Progenitor cell of endocrine pancreas (in vitro differentiated cells): ENCODE measurements around the gene MINAR1. TPM values are rescaled to one million over a fixed set of nuclear protein-coding genes. Genes with fewer than 3 reads are reported as not detected.

Experiments
- DNase-seq: peaks from one replicate; pipeline ENCODE4 v3.0.0; 2021; ENCODE audit warnings: low spot score; ENCODE audit not compliant: unreplicated experiment
- H3K27ac Mint-ChIP-seq: 2 replicates; pipeline ENCODE4 v1.8.0; 2021; ENCODE audit warnings: mild to moderate bottlenecking, moderate library complexity, mixed read lengths
- H3K27me3 Mint-ChIP-seq: 2 replicates; pipeline ENCODE4 v1.8.0; 2021; ENCODE audit warnings: mixed read lengths
- H3K36me3 Mint-ChIP-seq: 2 replicates; pipeline ENCODE4 v1.8.0; 2022; ENCODE audit warnings: mixed read lengths; ENCODE audit not compliant: insufficient read depth
- H3K4me1 Mint-ChIP-seq: 2 replicates; pipeline ENCODE4 v1.8.0; 2021; ENCODE audit warnings: low read depth, mixed read lengths
- H3K4me3 Mint-ChIP-seq: 2 replicates; pipeline ENCODE4 v1.8.0; 2021; ENCODE audit warnings: low read depth, mild to moderate bottlenecking, moderate library complexity, mixed read lengths
- H3K9me3 Mint-ChIP-seq: 2 replicates; pipeline ENCODE4 v1.8.0; 2021; ENCODE audit warnings: low read depth, mixed read lengths
- total RNA-seq: library from RNA; stranded (reverse); gene quantifications from 2 replicates; pipeline ENCODE4 v1.2.1, GENCODE V29; 2021
- TF ChIP-seq, protein P1 (sequence below): fragments of 200-600 bp; sonication (generic); IDR thresholded peaks from one replicate; pipeline ENCODE4 v1.5.0; 2021; ENCODE audit warnings: antibody characterized with exemption, mild to moderate bottlenecking; ENCODE audit not compliant: unreplicated experiment

MINAR1 gene
- total RNA-seq, 1 donor from 2014 or later, result 1.8 TPM

DNA sequence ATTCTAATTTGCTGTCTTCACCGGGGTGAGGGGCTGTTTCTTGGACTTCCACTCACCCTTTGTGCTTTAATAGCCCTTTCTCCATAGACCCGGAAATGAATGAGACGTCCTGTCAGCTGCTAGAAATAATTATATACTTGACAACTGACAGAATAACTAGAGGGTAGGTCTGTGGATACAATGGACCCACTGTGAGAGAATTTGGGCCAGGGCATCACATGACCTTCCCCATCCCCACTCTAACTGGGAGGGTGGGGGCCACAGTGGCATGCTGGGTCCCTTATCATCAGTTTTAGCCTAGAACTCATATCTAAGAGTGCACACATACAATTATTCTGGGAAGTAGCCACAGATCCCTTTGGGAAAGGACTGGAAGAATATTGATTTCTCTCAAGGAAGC, 25.9 kb upstream of the MINAR1 start:
- no peaks in the 10 kb centered on the region for H3K9me3 Mint-ChIP-seq
- no peak overlapping the region for H3K4me3 Mint-ChIP-seq
- DNase-seq, result no peak
- peaks cover 11% of the 10 kb centered on the region for H3K27me3 Mint-ChIP-seq
- H3K4me1 Mint-ChIP-seq, result peaks cover 10% of the 10 kb centered on the region
- TF ChIP-seq, protein P1, sequence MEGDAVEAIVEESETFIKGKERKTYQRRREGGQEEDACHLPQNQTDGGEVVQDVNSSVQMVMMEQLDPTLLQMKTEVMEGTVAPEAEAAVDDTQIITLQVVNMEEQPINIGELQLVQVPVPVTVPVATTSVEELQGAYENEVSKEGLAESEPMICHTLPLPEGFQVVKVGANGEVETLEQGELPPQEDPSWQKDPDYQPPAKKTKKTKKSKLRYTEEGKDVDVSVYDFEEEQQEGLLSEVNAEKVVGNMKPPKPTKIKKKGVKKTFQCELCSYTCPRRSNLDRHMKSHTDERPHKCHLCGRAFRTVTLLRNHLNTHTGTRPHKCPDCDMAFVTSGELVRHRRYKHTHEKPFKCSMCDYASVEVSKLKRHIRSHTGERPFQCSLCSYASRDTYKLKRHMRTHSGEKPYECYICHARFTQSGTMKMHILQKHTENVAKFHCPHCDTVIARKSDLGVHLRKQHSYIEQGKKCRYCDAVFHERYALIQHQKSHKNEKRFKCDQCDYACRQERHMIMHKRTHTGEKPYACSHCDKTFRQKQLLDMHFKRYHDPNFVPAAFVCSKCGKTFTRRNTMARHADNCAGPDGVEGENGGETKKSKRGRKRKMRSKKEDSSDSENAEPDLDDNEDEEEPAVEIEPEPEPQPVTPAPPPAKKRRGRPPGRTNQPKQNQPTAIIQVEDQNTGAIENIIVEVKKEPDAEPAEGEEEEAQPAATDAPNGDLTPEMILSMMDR, result no peak
- H3K36me3 Mint-ChIP-seq, result no peaks in the 10 kb centered on the region
- no peak overlapping the region for H3K27ac Mint-ChIP-seq

GRCh38 chr15:79408041-79408440, 24.1 kb upstream of the MINAR1 start:
- H3K27ac Mint-ChIP-seq, result no peak overlapping the region

GRCh38 chr15:79410237-79410636, 21.9 kb upstream of the MINAR1 start:
- Mint-ChIP-seq H3K4me1 (peaks cover 11% of the 10 kb centered on the region), H3K36me3 (no peaks in the 10 kb centered on the region), H3K4me3 (no peak overlapping the region), H3K9me3 (no peaks in the 10 kb centered on the region), H3K27me3 (peaks cover 4% of the 10 kb centered on the region), H3K27ac (no peak overlapping the region)
- TF ChIP-seq, protein P1, result no peak
- DNase-seq, result no peak

More at GRCh38 chr15:79408041-79408440, 24.1 kb upstream of the MINAR1 start:
- no peak overlapping the region for H3K4me3 Mint-ChIP-seq
- DNase-seq, result no peak
- TF ChIP-seq, protein P1, result no peak
- no peaks in the 10 kb centered on the region for H3K9me3 Mint-ChIP-seq
- H3K4me1 Mint-ChIP-seq, result peaks cover 11% of the 10 kb centered on the region
- H3K36me3 Mint-ChIP-seq, result no peaks in the 10 kb centered on the region
- peaks cover 4% of the 10 kb centered on the region for H3K27me3 Mint-ChIP-seq

DNA sequence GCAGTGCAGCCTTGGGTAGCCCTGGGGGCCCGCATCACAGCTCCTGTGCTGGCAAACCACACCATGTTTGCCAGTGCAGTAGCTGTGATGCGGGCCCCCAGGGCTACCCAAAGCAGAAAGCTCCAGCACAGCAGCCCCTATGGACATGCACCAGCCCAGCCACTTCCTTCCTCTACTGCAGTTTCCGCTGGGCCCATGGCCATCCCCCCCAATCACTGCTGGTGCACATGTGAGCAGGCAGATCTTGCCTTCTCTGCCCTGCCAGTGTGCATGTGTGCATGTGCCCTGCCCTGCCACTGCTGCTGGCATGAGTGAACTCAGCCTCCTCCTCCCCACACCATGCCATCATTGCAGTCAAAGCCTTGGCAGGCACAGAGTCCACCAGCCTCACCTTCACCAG, 20.1 kb upstream of the MINAR1 start:
- TF ChIP-seq, protein P1, result no peak

DNA sequence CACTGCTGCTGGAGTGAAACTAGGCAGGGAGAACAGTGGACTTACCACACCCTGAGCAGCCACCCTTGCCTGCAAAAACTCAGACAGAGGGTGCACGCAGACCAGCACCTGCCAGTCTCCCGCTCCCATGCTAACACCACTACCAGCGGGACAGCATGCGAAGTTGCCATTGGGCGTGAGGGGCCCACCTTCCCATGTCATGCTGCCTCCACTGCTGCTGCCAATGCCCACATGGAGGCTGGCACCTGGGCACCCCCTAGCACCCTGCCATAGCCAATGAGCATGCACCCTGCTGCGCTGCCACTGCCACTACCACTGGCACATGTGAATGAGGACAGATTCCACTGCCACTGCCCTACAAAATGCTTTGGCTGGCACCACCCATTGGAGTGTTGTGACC, 19.7 kb upstream of the MINAR1 start:
- no peaks in the 10 kb centered on the region for H3K9me3 Mint-ChIP-seq
- H3K27me3 Mint-ChIP-seq, result peaks cover 4% of the 10 kb centered on the region
- no peak overlapping the region for H3K4me3 Mint-ChIP-seq
- no peak for DNase-seq
- H3K4me1 Mint-ChIP-seq, result peaks cover 7% of the 10 kb centered on the region
- TF ChIP-seq, protein P1, result no peak
- no peak overlapping the region for H3K27ac Mint-ChIP-seq
- no peaks in the 10 kb centered on the region for H3K36me3 Mint-ChIP-seq

More for the DNA sequence above, 20.1 kb upstream of the MINAR1 start:
- Mint-ChIP-seq H3K4me1 (peaks cover 7% of the 10 kb centered on the region), H3K4me3 (no peak overlapping the region), H3K36me3 (no peaks in the 10 kb centered on the region), H3K27ac (no peak overlapping the region), H3K27me3 (peaks cover 4% of the 10 kb centered on the region), H3K9me3 (no peaks in the 10 kb centered on the region)
- DNase-seq, result no peak
